HepG2 (cell line): Measurements from ENCODE around the gene ICAM2. TPM values are rescaled to one million over a fixed set of nuclear protein-coding genes. Genes with fewer than 3 reads are reported as not detected.

Experiments used
- ATF7-NPFF ChIP-seq: sonication (generic); formaldehyde crosslinking; IDR thresholded peaks from 2 replicates; pipeline ENCODE4 v1.8.1; 2023; ENCODE audit warnings: mild to moderate bottlenecking, low read depth, missing genetic modification reagents, moderate library complexity
- GZF1 ChIP-seq: sonication (generic); formaldehyde crosslinking; IDR thresholded peaks from 2 replicates; pipeline ENCODE4 v1.5.1; 2020; ENCODE audit warnings: mild to moderate bottlenecking, missing genetic modification reagents
- HNRNPL ChIP-seq: fragments of 200-400 bp; formaldehyde crosslinking; IDR thresholded peaks from 2 replicates; pipeline ENCODE4 v1.6.1; 2017; ENCODE audit warnings: mild to moderate bottlenecking, low read depth, low read length
- KDM5A ChIP-seq: fragments of 200-600 bp; sonication (generic); IDR thresholded peaks from 2 replicates; pipeline ENCODE4 v1.7.0; 2018; ENCODE audit warnings: antibody characterized with exemption, mild to moderate bottlenecking, low read length, borderline replicate concordance
- KLF11 ChIP-seq: IDR thresholded peaks from 2 replicates; pipeline ENCODE4 v1.6.1; 2016; ENCODE audit warnings: missing compliant biosample characterization
- MEIS1 ChIP-seq: sonication (generic); formaldehyde crosslinking; IDR thresholded peaks from 2 replicates; pipeline ENCODE4 v1.9.0; 2021; ENCODE audit warnings: mild to moderate bottlenecking, missing genetic modification reagents, moderate library complexity, borderline replicate concordance
- POLR2G ChIP-seq: fragments of 200-400 bp; formaldehyde crosslinking; IDR thresholded peaks from 2 replicates; pipeline ENCODE4 v1.6.1; 2018; ENCODE audit warnings: mild to moderate bottlenecking, low read depth, low read length, moderate library complexity
- SMAD3 ChIP-seq: sonication (generic); formaldehyde crosslinking; IDR thresholded peaks from 2 replicates; pipeline ENCODE4 v1.4.0; 2020; ENCODE audit warnings: missing genetic modification reagents
- ZNF292 ChIP-seq: sonication (generic); formaldehyde crosslinking; IDR thresholded peaks from 2 replicates; pipeline ENCODE4 v1.8.1; 2022; ENCODE audit warnings: mild to moderate bottlenecking, low read depth, missing genetic modification reagents, borderline replicate concordance
- ZSCAN12 ChIP-seq: sonication (generic); formaldehyde crosslinking; IDR thresholded peaks from 2 replicates; pipeline ENCODE4 v1.9.0; 2021; ENCODE audit warnings: mild to moderate bottlenecking, missing genetic modification reagents
- polyA plus RNA-seq, 8 experiments: library from polyadenylated mRNA; depleted of rRNA in 3 of 8; stranded (reverse) in 7 of 8; unstranded in 1 of 8; fragments of >200 nt; fragmentation: Illumina TruSeq in 4 of 8; extraction: Trizol in 4 of 8; gene quantifications; 2 replicates each; pipeline versions ENCODE4 v1.2.1 to v1.2.3, GENCODE V29; 2011 to 2016; ENCODE audit warnings: low read depth in 4 of 8, missing spikeins in 1 of 8, mixed read lengths in 1 of 8; ENCODE audit not compliant: insufficient read depth in 1 of 8
- total RNA-seq, 5 experiments: library from RNA; depleted of rRNA; stranded (reverse); fragments of >200 nt; fragmentation: Illumina TruSeq; extraction: Trizol; gene quantifications; 2 replicates each; pipeline ENCODE4 v1.2.3, GENCODE V29; 2016; ENCODE audit warnings: low read depth in 1 of 5
- TF ChIP-seq, protein P1 (sequence below): sonication (generic); formaldehyde crosslinking; IDR thresholded peaks from 2 replicates; pipeline ENCODE4 v1.5.0; 2020; ENCODE audit warnings: mild to moderate bottlenecking, missing genetic modification reagents
- TF ChIP-seq, protein P2 (sequence below): IDR thresholded peaks from 2 replicates; pipeline ENCODE4 v1.6.1; 2018; ENCODE audit warnings: missing genetic modification reagents
- TF ChIP-seq, protein P3 (sequence below): sonication (generic); formaldehyde crosslinking; IDR thresholded peaks from 2 replicates; pipeline ENCODE4 v1.5.1; 2020; ENCODE audit warnings: mild to moderate bottlenecking, missing genetic modification reagents
- TF ChIP-seq, protein P4 (sequence below): IDR thresholded peaks from 2 replicates; pipeline ENCODE4 v1.6.1; 2016; ENCODE audit warnings: control low read depth
- TF ChIP-seq, protein P5 (sequence below): sonication (generic); formaldehyde crosslinking; IDR thresholded peaks from 2 replicates; pipeline ENCODE4 v1.5.1; 2020; ENCODE audit warnings: mild to moderate bottlenecking, missing genetic modification reagents, borderline replicate concordance

Gene ICAM2
- total and polyA plus RNA-seq, 2 of the 13 experiments (the other 11 are each of a cell fraction or from before 2014, with no cell fraction given): 10.9 to 20.8 TPM

DNA sequence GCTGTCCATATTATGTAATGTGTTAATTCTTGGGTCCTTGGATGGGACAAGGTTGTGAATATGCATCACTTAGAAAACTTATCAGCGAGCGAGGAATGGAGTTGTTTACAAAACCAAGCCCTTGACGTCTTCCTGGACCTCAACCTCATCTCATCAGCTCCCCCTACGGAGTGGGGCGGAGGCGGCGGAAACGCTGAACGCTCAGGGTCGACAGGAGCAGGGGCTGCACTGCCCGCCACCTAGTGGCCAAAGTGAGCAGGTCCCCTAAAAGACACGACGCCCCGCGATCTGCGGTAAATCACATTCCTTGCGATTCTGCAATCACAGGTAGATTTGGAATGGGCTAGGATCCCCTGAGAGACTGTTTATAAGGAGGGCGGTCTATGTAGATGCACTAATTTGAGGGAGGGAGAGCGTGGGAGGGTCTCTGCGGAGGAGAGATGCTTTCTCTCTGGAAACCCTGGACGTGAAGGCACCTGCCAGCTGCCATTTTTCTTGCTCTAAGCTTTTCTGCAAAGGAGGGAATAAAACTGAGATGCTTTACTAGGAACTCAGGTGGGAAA is 5.4 kb upstream of the ICAM2 start (continued):
- TF ChIP-seq HNRNPL (no peak), SMAD3 (CRISPR knock-in tag) (no peak), KDM5A (no peak), ZNF292 (CRISPR knock-in tag) (no peak), ZSCAN12 (CRISPR knock-in tag) (no peak), MEIS1 (no peak), GZF1 (no peak), POLR2G (no peak), KLF11 (CRISPR knock-in tag) (peak; percentile 88), ATF7-NPFF (CRISPR knock-in tag) (no peak)
- TF ChIP-seq, protein P1, sequence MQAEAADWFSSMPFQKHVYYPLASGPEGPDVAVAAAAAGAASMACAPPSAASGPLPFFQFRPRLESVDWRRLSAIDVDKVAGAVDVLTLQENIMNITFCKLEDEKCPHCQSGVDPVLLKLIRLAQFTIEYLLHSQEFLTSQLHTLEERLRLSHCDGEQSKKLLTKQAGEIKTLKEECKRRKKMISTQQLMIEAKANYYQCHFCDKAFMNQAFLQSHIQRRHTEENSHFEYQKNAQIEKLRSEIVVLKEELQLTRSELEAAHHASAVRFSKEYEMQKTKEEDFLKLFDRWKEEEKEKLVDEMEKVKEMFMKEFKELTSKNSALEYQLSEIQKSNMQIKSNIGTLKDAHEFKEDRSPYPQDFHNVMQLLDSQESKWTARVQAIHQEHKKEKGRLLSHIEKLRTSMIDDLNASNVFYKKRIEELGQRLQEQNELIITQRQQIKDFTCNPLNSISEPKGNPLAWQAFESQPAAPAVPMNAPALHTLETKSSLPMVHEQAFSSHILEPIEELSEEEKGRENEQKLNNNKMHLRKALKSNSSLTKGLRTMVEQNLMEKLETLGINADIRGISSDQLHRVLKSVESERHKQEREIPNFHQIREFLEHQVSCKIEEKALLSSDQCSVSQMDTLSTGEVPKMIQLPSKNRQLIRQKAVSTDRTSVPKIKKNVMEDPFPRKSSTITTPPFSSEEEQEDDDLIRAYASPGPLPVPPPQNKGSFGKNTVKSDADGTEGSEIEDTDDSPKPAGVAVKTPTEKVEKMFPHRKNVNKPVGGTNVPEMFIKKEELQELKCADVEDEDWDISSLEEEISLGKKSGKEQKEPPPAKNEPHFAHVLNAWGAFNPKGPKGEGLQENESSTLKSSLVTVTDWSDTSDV (CRISPR knock-in tag): no peak
- TF ChIP-seq, protein P2, sequence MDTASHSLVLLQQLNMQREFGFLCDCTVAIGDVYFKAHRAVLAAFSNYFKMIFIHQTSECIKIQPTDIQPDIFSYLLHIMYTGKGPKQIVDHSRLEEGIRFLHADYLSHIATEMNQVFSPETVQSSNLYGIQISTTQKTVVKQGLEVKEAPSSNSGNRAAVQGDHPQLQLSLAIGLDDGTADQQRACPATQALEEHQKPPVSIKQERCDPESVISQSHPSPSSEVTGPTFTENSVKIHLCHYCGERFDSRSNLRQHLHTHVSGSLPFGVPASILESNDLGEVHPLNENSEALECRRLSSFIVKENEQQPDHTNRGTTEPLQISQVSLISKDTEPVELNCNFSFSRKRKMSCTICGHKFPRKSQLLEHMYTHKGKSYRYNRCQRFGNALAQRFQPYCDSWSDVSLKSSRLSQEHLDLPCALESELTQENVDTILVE (CRISPR knock-in tag): 0 out of 2 replicates have a peak, but pooled peaks have one; percentile 67
- TF ChIP-seq, protein P3, sequence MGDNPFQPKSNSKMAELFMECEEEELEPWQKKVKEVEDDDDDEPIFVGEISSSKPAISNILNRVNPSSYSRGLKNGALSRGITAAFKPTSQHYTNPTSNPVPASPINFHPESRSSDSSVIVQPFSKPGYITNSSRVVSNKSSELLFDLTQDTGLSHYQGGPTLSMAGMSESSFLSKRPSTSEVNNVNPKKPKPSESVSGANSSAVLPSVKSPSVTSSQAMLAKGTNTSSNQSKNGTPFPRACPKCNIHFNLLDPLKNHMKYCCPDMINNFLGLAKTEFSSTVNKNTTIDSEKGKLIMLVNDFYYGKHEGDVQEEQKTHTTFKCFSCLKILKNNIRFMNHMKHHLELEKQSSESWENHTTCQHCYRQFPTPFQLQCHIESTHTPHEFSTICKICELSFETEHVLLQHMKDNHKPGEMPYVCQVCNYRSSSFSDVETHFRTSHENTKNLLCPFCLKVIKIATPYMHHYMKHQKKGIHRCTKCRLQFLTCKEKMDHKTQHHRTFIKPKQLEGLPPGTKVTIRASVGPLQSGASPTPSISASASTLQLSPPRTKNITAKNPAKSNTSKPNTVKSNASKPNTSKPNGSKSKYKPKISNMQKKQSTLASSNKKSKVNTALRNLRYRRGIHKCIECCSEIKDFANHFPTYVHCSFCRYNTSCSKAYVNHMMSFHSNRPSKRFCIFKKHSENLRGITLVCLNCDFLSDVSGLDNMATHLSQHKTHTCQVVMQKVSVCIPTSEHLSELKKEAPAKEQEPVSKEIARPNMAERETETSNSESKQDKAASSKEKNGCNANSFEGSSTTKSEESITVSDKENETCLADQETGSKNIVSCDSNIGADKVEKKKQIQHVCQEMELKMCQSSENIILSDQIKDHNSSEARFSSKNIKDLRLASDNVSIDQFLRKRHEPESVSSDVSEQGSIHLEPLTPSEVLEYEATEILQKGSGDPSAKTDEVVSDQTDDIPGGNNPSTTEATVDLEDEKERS (CRISPR knock-in tag): no peak
- TF ChIP-seq, protein P4, sequence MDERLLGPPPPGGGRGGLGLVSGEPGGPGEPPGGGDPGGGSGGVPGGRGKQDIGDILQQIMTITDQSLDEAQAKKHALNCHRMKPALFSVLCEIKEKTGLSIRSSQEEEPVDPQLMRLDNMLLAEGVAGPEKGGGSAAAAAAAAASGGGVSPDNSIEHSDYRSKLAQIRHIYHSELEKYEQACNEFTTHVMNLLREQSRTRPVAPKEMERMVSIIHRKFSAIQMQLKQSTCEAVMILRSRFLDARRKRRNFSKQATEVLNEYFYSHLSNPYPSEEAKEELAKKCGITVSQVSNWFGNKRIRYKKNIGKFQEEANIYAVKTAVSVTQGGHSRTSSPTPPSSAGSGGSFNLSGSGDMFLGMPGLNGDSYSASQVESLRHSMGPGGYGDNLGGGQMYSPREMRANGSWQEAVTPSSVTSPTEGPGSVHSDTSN: no peak
- TF ChIP-seq, protein P5, sequence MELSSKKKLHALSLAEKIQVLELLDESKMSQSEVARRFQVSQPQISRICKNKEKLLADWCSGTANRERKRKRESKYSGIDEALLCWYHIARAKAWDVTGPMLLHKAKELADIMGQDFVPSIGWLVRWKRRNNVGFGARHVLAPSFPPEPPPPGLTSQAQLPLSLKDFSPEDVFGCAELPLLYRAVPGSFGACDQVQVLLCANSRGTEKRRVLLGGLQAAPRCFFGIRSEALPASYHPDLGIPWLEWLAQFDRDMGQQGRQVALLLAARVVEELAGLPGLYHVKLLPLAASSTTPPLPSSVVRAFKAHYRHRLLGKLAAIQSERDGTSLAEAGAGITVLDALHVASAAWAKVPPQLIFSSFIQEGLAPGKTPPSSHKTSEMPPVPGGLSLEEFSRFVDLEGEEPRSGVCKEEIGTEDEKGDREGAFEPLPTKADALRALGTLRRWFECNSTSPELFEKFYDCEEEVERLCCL (CRISPR knock-in tag): no peak
